Right lung (tissue), 5 donors: ENCODE data around the gene CYB5B. TPM values are rescaled to one million over a fixed set of nuclear protein-coding genes. Genes with fewer than 3 reads are reported as not detected.
"Not testable (repeated sequence)": the region's sequence is repeated elsewhere in the genome, so short reads cannot be mapped to it uniquely, and the experiment has no call there.

Source experiments
- DNase-seq, 2 donors: peaks; one replicate each; pipeline ENCODE4 v3.0.0-alpha.2; 2013
- polyA plus RNA-seq, 5 donors: library from polyadenylated mRNA; unstranded; fragments of 120-200 nt; gene quantifications; one replicate each; pipeline versions ENCODE4 v1.2.1 to v1.2.3, GENCODE V29; 2013; ENCODE audit warnings: inconsistent platforms in 1 of 5, low replicate concordance in 1 of 5; ENCODE audit not compliant: insufficient read length in 5 of 5, insufficient read depth in 1 of 5

Gene CYB5B
- polyA plus RNA-seq, 5 donors = 105 to 127 (median 109) TPM

GRCh38 chr16:69406780-69407331 is 17.6 kb upstream of the CYB5B start:
- DNase-seq = no peak

- no peak for DNase-seq
Measured at GRCh38 chr16:69407702-69408323, 16.6 kb upstream of the CYB5B start.

GRCh38 chr16:69408475-69408874 is 15.9 kb upstream of the CYB5B start:
- no peak for DNase-seq

GRCh38 chr16:69410219-69410990 is 14.0 kb upstream of the CYB5B start:
- DNase-seq = no peak

GRCh38 chr16:69411064-69411985 is 13.1 kb upstream of the CYB5B start:
- DNase-seq = no peak

GRCh38 chr16:69412287-69412686 is 12.1 kb upstream of the CYB5B start:
- no peak for DNase-seq

- DNase-seq = no peak
Measured at GRCh38 chr16:69413045-69413664, 11.3 kb upstream of the CYB5B start.

- no peak for DNase-seq
Measured at GRCh38 chr16:69417520-69418199, 6.8 kb upstream of the CYB5B start.

GRCh38 chr16:69419956-69420355 is 4.5 kb upstream of the CYB5B start:
- no peak for DNase-seq

GRCh38 chr16:69423189-69423588 is 1.2 kb upstream of the CYB5B start:
- DNase-seq = no peak

GRCh38 chr16:69424935-69425784 is 741 bp downstream of the CYB5B start:
- DNase-seq = no peak

- no peak for DNase-seq
Measured at GRCh38 chr16:69428652-69429051, 4.2 kb downstream of the CYB5B start.

GRCh38 chr16:69429058-69429640 is 4.7 kb downstream of the CYB5B start:
- DNase-seq = not testable (repeated sequence)

- DNase-seq = no peak
Measured at GRCh38 chr16:69431948-69432468, 7.6 kb downstream of the CYB5B start.

GRCh38 chr16:69434066-69434465 is 9.6 kb downstream of the CYB5B start:
- DNase-seq = no peak

- DNase-seq = no peak
Measured at GRCh38 chr16:69435977-69436820, 11.8 kb downstream of the CYB5B start.

- peak; percentile 40 to 50 for DNase-seq
Measured at GRCh38 chr16:69436896-69437295, 12.5 kb downstream of the CYB5B start.

- no peak for DNase-seq
Measured at GRCh38 chr16:69438465-69438864, 14.0 kb downstream of the CYB5B start.
